NCI-H2107 (cell line): Measurements from ENCODE around the gene RXFP4.
"Not testable (repeated sequence)": the region's sequence is repeated elsewhere in the genome, so short reads cannot be mapped to it uniquely, and the experiment has no call there.

Experiments
- DNase-seq: peaks from one replicate; lab custom pipeline; 2025; lab: John Stamatoyannopoulos, UW

The RXFP4 gene

GRCh38 chr1:155940993-155941844 is at the start of gene RXFP4:
Gene RXFP4, plus strand, starts transcription at chr1:155941638. Its CDS starts 72 bp downstream, at chr1:155941710.
- DNase-seq: peak; percentile 15

GRCh38 chr1:155892796-155893195 is 48.6 kb upstream of the RXFP4 start:
- DNase-seq: no peak

- no peak for DNase-seq
Measured at GRCh38 chr1:155893389-155894142, 47.9 kb upstream of the RXFP4 start.

GRCh38 chr1:155895617-155896016 is 45.8 kb upstream of the RXFP4 start:
- DNase-seq: not testable (repeated sequence)

- DNase-seq: not testable (repeated sequence)
Measured at GRCh38 chr1:155896476-155896875, 45.0 kb upstream of the RXFP4 start.

- DNase-seq: no peak
Measured at GRCh38 chr1:155897746-155898145, 43.7 kb upstream of the RXFP4 start.

GRCh38 chr1:155898888-155899287 is 42.5 kb upstream of the RXFP4 start:
- no peak for DNase-seq

GRCh38 chr1:155899683-155900082 is 41.8 kb upstream of the RXFP4 start:
- DNase-seq: no peak

- no peak for DNase-seq
Measured at GRCh38 chr1:155900161-155900560, 41.3 kb upstream of the RXFP4 start.

GRCh38 chr1:155904261-155904660 is 37.2 kb upstream of the RXFP4 start:
- DNase-seq: no peak

GRCh38 chr1:155909894-155910293 is 31.5 kb upstream of the RXFP4 start:
- DNase-seq: no peak

GRCh38 chr1:155910621-155911121 is 30.8 kb upstream of the RXFP4 start:
- no peak for DNase-seq

GRCh38 chr1:155911156-155912055 is 30.0 kb upstream of the RXFP4 start, which contains the start of gene RIT1:
Gene RIT1, minus strand, starts transcription at chr1:155911349. Its CDS starts 588 bp downstream, at chr1:155910761.
- DNase-seq: peak; percentile 75

GRCh38 chr1:155912056-155912536 is 29.3 kb upstream of the RXFP4 start:
- DNase-seq: no peak

GRCh38 chr1:155913969-155914757 is 27.3 kb upstream of the RXFP4 start:
- DNase-seq: no peak

- no peak for DNase-seq
Measured at GRCh38 chr1:155918660-155919059, 22.8 kb upstream of the RXFP4 start.

- no peak for DNase-seq
Measured at GRCh38 chr1:155919801-155920200, 21.6 kb upstream of the RXFP4 start.

- DNase-seq: no peak
Measured at GRCh38 chr1:155920717-155921116, 20.7 kb upstream of the RXFP4 start.

GRCh38 chr1:155925506-155925905 is 15.9 kb upstream of the RXFP4 start:
- DNase-seq: no peak

- DNase-seq: no peak
Measured at GRCh38 chr1:155929057-155929456, 12.4 kb upstream of the RXFP4 start.

GRCh38 chr1:155930725-155931124 is 10.7 kb upstream of the RXFP4 start:
- DNase-seq: not testable (repeated sequence)
